PC-3 (cell line): ENCODE data around the gene EPHB2. TPM values are rescaled to one million over a fixed set of nuclear protein-coding genes. Genes with fewer than 3 reads are reported as not detected.

Experiments
- ATAC-seq: fragments of 200-7000 bp; cut with Tn5 transposase; 2 replicates; pipeline ENCODE4 v1.9.1; 2020; ENCODE audit warnings: mild to moderate bottlenecking, moderate library complexity
- BruUV-seq: library from RNA; stranded (reverse); fragments of 400-500 nt; replicated peaks from 2 replicates; lab custom pipeline; 2021; lab: Mats Ljungman, UMichigan
- CTCF ChIA-PET: fragments of 300-600 bp; sonication (Branson Sonifier 250); formaldehyde crosslinking; loops from one replicate; lab custom pipeline; 2022; ENCODE audit warnings: antibody characterized with exemption; lab: Charles Lee
- POLR2A ChIA-PET: fragments of 300-600 bp; sonication (Branson Sonifier 250); formaldehyde crosslinking; loops from one replicate; lab custom pipeline; 2022; ENCODE audit warnings: antibody characterized with exemption; ENCODE audit not compliant: unreplicated experiment; lab: Charles Lee
- DNase-seq: peaks from one replicate; pipeline ENCODE4 v3.0.0-alpha.2; 2015
- H2AFZ ChIP-seq: fragments of 300-600 bp; sonication (generic); 2 replicates; pipeline ENCODE4 v1.6.0; 2016; ENCODE audit warnings: antibody characterized with exemption, low read length
- H3F3A ChIP-seq: fragments of 300-600 bp; sonication (generic); one replicate; pipeline ENCODE4 v1.6.0; 2017; ENCODE audit warnings: antibody characterized with exemption, low read length, control low read depth, mild to moderate bottlenecking; ENCODE audit not compliant: unreplicated experiment
- H3K27ac ChIP-seq: fragments of 300-600 bp; sonication (generic); 2 replicates; pipeline ENCODE4 v1.5.1; 2016; ENCODE audit warnings: mild to moderate bottlenecking, low read length
- H3K27me3 ChIP-seq: fragments of 300-600 bp; sonication (generic); 2 replicates; pipeline ENCODE4 v1.6.1; 2016; ENCODE audit warnings: low read length, mixed read lengths
- H3K36me3 ChIP-seq: fragments of 300-600 bp; sonication (generic); 2 replicates; pipeline ENCODE4 v1.6.1; 2016; ENCODE audit warnings: low read depth, mixed run types, low read length, mixed read lengths
- H3K4me1 ChIP-seq: fragments of 300-600 bp; sonication (generic); 2 replicates; pipeline ENCODE4 v1.5.1; 2016; ENCODE audit warnings: low read length; ENCODE audit not compliant: insufficient read depth
- H3K4me2 ChIP-seq: fragments of 300-600 bp; sonication (generic); 2 replicates; pipeline ENCODE4 v1.6.0; 2016; ENCODE audit warnings: low read length
- H3K4me3 ChIP-seq: fragments of 300-600 bp; sonication (generic); 2 replicates; pipeline ENCODE4 v1.5.1; 2016; ENCODE audit warnings: mild to moderate bottlenecking, low read length, mixed read lengths
- H3K79me2 ChIP-seq: fragments of 300-600 bp; sonication (generic); 2 replicates; pipeline ENCODE4 v1.6.1; 2017; ENCODE audit warnings: low read length, mixed read lengths
- H3K9ac ChIP-seq: fragments of 300-600 bp; sonication (generic); 2 replicates; pipeline ENCODE4 v1.6.0; 2016; ENCODE audit warnings: mild to moderate bottlenecking, low read length
- H3K9me2 ChIP-seq: fragments of 300-600 bp; sonication (generic); replicated peaks from 2 replicates; pipeline ENCODE4 v1.6.1; 2016; ENCODE audit warnings: mixed run types, low read length, mixed read lengths
- H3K9me3 ChIP-seq: fragments of 300-600 bp; sonication (generic); 2 replicates; pipeline ENCODE4 v1.6.1; 2016; ENCODE audit warnings: low read length, mixed read lengths
- H4K20me1 ChIP-seq: fragments of 300-600 bp; sonication (generic); 2 replicates; pipeline ENCODE4 v1.6.1; 2016; ENCODE audit warnings: low read length, mixed read lengths
- CTCF ChIP-seq: fragments of 300-600 bp; sonication (generic); conservative IDR thresholded peaks from 2 replicates; pipeline ENCODE4 v1.5.1; 2017; ENCODE audit warnings: antibody characterized with exemption, low read depth, mild to moderate bottlenecking, low read length
- EZH2 ChIP-seq: fragments of 300-600 bp; sonication (generic); IDR thresholded peaks from one replicate; pipeline ENCODE4 v1.6.1; 2017; ENCODE audit warnings: antibody characterized with exemption, mild to moderate bottlenecking, low read length; ENCODE audit not compliant: unreplicated experiment
- EZH2phosphoT487 ChIP-seq: fragments of 300-600 bp; sonication (generic); IDR thresholded peaks from 2 replicates; pipeline ENCODE4 v1.6.1; 2018; ENCODE audit warnings: mild to moderate bottlenecking, antibody characterized with exemption, low read length, borderline replicate concordance
- intact Hi-C: fragments of 100-400 bp; cut with micrococcal nuclease; formaldehyde crosslinking; loops from 2 replicates; pipeline ENCODE4 v1.9.0; 2023
- total RNA-seq: library from RNA; depleted of rRNA; stranded (reverse); fragments of >200 nt; gene quantifications from 2 replicates; pipeline ENCODE4 v1.2.3, GENCODE V29; 2014

EPHB2 gene
- total RNA-seq, 1 experiment from 2014 or later, result 23.2 TPM

- H3K4me2 ChIP-seq, result no peak overlapping the region
- ATAC-seq (no peak), DNase-seq (no peak)
- H4K20me1 ChIP-seq, result no peaks in the 10 kb centered on the region
- H3K27ac ChIP-seq, result no peak overlapping the region
- ChIA-PET POLR2A (no interaction called here), CTCF (interaction anchor here (0.5 kb wide), 1 partner anchor 103 kb away, joined by 4 read pairs; no protein-coding TSS in a partner anchor)
- H3K27me3 ChIP-seq, result no peaks in the 10 kb centered on the region
- no peak for TF ChIP-seq CTCF
- no peak for TF ChIP-seq EZH2
- no peak for TF ChIP-seq EZH2phosphoT487
- no peak overlapping the region for H3K4me3 ChIP-seq
- H3K36me3 ChIP-seq, result no peaks in the 10 kb centered on the region
- no peaks in the 10 kb centered on the region for H3F3A ChIP-seq
- no peaks in the 10 kb centered on the region for H3K4me1 ChIP-seq
- H3K79me2 ChIP-seq, result no peaks in the 10 kb centered on the region
- no TSS peak for BruUV-seq
- no peak overlapping the region for H3K9ac ChIP-seq
- intact Hi-C loops, result no loop called here
- no peak overlapping the region for H2AFZ ChIP-seq
- no peaks in the 10 kb centered on the region for H3K9me3 ChIP-seq
- no peaks in the 10 kb centered on the region for H3K9me2 ChIP-seq
Measured at GRCh38 chr1:22920026-22920733, 209.5 kb downstream of the EPHB2 start.

GRCh38 chr1:22920734-22921451 lies 210.3 kb downstream of the EPHB2 start:
- ChIA-PET POLR2A (no interaction called here), CTCF (no interaction called here)
- no peaks in the 10 kb centered on the region for H3F3A ChIP-seq
- DNase-seq (no peak), ATAC-seq (no peak)
- no peak overlapping the region for H2AFZ ChIP-seq
- no peaks in the 10 kb centered on the region for H3K27me3 ChIP-seq
- BruUV-seq, result no TSS peak
- no peaks in the 10 kb centered on the region for H4K20me1 ChIP-seq
- TF ChIP-seq CTCF (no peak), EZH2 (no peak), EZH2phosphoT487 (no peak)
- H3K9me2 ChIP-seq, result no peaks in the 10 kb centered on the region
- no peaks in the 10 kb centered on the region for H3K79me2 ChIP-seq
- no peaks in the 10 kb centered on the region for H3K9me3 ChIP-seq
- no peaks in the 10 kb centered on the region for H3K4me1 ChIP-seq
- no peak overlapping the region for H3K27ac ChIP-seq
- H3K9ac ChIP-seq, result no peak overlapping the region
- H3K4me2 ChIP-seq, result no peak overlapping the region
- H3K36me3 ChIP-seq, result no peaks in the 10 kb centered on the region
- intact Hi-C loops, result no loop called here
- H3K4me3 ChIP-seq, result no peak overlapping the region
